Kidney glomerular epithelial cell (primary cell): Measurements from ENCODE around the gene ACACA.
A peak's percentile ranks its signal among the peaks of the same experiment; 100 is the strongest.
"Not testable (repeated sequence)": the region's sequence is repeated elsewhere in the genome, so short reads cannot be mapped to it uniquely, and the experiment has no call there.

Source experiments
- DNase-seq: peaks from one replicate; lab custom pipeline; 2025; lab: John Stamatoyannopoulos, UW

The ACACA gene

DNA sequence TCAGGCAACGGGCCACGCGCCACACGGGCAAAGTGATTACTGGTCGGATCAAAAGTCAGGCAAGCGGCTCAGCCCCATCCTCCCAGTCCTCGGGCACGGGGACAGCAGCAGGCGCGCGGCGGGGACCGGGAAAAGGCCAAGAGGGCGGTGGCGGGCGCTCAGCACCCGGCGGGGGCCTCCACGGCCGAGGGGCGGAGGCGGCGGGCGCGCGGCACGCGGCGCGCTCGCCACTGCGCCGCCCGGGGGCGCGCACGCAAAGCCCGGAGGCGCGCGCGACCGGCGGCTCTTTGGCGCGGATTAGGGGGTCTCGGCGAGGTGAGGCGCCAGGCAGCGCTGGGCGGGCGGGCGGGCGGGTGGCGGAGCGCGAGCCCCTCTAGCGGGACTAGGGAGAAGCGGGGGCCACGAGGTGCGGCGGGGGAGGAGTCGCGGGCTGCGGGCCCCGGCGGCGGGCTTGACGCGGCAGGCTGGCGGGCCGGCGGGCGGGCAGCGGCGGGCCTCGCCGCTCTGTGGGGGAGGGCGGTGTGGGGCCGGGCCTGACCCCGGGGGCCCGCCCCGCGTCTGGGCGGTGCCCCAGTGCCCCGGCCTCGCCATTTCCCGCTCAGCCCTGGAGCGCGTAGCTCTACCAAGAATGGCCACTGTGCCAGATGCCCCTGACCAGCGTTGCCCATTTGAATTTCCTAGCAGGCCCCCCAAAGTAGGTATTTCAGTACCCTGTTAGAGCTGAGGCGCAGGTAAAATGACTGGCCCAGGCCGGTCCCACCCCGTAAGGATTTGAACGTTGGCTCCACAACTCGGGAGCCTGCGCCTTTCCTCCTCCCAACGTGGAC lies at the start of gene ACACA, which contains the start of gene TADA2A:
TSS of gene ACACA (minus strand) at position 202 of the 827 bp plus-strand sequence. CDS start 537 bp downstream, outside the sequence.
TSS of gene TADA2A (plus strand) at position 252 of the 827 bp plus-strand sequence. CDS start 4,480 bp downstream, outside the sequence.
- peak; percentile 57 for DNase-seq

- DNase-seq = no peak
Observed at GRCh38 chr17:37450112-37450511, 43.5 kb upstream of the ACACA start.

DNA sequence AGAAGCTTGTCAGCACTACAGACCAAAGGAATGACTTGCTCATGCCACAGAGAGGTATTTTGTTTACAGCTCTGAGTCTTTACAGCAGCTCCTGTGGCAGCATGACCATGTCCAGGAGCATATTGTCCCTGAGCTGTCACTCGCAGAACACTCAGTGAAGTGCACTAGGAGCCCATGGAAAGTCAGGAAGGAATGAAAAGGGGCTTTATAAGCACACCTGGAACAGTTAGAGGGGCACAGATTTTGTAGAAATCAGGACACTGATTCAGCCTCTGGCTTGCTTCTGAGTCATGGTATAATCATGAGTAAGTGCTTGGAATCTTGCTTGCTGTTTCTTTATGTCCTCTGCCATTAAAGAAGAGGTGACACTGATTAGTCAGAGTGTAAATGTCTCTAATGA lies 41.0 kb upstream of the ACACA start:
- DNase-seq = peak; percentile 18

DNA sequence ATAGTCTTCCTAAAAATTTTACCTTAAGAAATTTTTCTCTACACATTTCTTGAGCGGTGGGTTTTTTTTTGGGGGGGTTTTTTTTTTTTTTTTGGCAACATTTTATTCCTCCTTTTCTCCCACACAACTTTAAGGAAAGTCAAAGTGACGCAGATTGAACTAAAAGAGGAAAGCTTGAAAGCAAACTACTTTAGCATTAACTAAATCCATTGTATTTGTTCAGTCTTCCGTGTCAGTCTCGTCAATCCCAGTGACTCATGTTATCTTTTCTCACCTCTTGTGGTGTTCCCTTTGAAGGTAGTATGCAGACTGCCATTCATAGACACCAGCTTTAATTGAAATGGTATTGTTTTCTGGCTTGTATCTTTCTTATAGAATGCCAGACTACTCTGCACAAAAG lies 39.4 kb upstream of the ACACA start:
- DNase-seq = peak; percentile 93

GRCh38 chr17:37441369-37442014 lies 34.9 kb upstream of the ACACA start:
- not testable (repeated sequence) for DNase-seq

DNA sequence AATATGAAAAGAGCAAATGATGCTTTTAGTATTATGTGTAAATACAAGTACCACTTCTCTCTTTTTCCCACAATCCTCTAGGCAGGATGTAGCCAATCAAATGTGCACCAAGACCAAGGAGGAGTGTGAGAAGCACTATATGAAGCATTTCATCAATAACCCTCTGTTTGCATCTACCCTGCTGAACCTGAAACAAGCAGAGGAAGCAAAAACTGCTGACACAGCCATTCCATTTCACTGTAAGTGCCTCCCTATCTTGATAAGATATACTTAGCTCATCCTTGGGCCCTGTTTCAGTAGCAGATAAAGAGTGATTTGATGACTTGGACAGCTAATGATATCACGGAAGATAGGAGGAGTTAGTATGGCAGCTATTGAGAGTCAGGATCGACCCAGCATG lies 33.8 kb upstream of the ACACA start:
- no peak for DNase-seq

DNA sequence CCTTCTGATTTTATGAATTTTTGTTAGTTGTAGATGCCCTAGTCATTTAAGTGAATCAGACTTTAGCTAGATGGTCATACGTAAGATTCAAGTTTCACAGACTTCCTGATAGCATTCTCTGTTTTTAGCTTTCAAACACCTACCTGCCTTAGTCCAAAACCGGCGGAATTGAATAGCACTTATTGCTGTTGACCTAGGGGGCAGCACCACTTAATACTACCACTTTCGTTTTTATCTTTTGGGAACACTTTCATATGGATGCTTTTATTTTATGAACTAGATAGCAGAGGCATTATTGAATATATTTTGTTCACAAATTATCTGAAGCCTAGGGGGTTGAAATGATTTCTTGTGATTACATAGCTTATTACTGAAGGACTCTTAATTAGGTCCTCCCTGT lies 31.5 kb upstream of the ACACA start:
- no peak for DNase-seq

DNA sequence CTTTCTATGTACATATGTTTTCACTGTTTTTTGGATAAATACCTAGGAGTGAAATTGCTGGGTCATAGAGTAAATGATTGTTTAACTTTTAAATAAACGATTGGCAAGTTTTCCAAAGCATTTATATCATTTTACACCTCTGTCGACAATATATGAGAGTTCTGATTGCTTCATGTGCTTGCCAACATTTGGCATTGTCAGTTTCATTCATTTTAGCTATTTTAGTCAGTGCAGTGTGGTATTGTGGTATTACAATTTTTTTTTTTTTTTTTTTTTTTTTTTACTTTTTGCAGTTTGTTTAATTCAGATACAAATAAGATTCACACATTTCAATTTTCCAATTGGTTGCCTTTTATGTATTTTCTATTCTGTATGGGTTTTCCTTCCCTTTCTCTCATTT lies 26.0 kb upstream of the ACACA start:
- no peak for DNase-seq

DNA sequence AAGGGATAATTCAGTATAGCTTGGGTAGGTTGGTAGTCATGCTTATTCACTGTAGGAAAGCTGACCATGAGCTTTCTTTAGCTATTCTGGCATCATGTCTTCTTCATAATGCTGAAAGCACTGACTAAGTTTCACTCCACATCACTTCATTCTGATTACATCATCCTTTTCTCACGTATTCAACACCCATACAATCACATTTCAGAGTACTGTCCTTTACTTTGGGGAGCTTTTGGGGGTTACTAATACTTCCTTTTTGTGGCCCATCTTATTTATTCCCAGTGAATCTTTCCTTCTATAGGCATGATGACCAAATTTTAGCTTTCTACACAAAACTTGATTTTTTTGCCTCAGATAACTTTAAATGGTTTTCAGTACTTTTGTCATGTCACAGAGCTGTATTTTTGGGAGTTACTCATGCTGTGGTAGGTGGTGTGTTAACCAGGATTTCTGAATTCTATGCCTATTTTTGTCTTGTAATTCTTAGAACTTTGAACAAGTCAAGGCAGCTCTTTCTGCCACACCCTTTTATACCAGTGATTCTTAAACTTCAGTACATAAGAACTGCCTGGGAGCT lies 23.5 kb upstream of the ACACA start:
- DNase-seq = no peak

- DNase-seq = no peak
Observed at GRCh38 chr17:37429453-37429852, 22.8 kb upstream of the ACACA start.

DNA sequence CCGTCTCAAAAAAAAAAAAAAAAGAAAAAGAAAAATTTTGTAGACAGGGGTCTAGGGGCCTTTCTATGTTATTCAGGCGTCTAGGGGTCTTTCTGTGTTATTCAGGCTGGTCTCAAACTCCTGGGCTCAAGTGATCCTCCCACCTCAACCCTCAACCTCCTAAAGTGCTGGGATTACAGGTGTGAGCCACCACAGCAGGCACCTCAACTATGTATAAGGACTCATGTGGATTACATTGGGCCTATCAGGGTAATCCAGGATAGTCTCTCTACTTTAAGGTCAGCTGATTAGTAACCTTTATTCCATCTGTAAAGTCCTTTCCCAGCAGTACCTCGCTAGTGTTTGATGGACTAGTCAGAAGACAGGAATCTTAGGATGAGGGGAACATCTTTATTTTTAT lies 22.4 kb upstream of the ACACA start:
- DNase-seq = no peak

DNA sequence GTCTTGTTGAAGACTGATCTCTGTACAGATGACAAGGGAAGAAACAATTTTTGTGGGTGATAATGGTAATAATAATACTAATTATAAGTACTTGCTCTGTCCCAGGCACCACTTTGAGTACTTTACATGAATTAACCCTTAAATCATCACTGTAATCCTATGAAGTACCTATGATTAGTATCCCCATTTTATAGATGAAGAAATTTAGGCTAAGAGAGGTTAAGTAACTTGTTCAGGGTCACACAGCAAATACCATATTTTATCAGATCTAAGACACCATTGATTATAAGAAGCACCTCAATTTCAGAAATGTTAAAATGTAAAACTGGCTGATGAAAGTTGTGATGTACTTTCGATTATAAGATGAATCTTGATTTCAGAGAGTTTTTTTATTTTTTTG lies 18.6 kb upstream of the ACACA start:
- no peak for DNase-seq

DNA sequence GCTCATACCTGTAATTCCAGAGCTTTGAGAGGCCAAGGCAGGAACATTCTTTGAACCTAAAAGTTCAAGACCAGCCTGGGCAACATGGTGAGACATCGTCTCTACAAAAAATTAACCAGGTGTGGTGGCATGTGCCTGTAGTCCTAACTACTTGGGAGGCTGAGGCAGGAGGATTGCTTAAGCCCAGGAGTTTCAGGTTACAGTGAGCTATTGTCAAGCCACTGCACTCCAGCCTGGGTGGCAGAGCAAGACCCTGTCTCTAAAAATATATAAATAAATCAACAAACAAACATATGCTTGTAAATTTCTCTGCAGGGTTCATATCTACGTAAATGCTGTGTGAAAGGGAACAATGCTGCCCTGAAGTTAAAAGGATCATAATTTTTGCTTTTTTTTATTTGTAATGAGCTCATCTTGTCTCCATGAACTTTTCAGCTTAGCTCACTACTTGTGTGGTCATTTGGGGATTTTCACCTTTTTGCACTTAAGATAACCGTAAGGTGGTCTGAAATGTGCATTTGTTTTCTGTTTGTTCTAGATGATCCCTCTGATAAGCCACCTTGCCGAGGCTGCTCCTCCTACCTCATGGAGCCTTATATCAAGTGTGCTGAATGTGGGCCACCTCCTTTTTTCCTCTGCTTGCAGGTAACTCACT lies 16.5 kb upstream of the ACACA start:
- no peak for DNase-seq

- DNase-seq = no peak
Observed at GRCh38 chr17:37417852-37418251, 11.2 kb upstream of the ACACA start.

DNA sequence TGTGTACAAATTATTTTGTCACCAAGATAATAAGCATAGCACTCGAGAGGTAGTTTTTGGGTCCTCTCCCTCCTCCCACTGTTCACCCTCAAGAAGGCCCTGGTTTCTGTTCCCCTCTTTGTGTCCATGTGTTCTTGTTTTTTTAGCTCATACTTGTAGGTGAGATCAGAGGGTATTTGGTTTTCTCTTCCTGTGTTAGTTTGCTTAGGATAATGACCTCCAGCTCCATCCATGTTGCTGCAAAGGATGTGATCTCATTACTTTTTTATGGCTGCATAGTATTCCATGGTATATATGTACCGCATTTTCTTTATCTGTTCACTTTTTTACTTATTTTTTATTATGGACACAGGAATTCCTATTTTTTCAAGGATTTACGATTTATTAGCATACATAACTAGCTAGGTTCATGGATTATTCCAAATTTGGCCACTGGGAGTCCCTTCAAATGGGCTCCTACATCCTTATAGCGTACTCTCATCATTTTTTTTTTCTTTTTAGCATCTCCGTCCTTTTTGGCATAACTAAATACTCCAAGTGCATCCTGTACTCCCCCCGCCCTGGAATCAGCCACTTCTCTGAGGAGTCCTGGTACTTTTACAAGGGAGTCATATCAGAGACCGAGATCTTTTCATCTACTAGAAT lies 7.4 kb upstream of the ACACA start:
- no peak for DNase-seq

GRCh38 chr17:37410357-37410756 lies 3.7 kb upstream of the ACACA start:
- DNase-seq = no peak

- DNase-seq = not testable (repeated sequence)
Observed at GRCh38 chr17:37408145-37408479, 1.5 kb upstream of the ACACA start.

DNA sequence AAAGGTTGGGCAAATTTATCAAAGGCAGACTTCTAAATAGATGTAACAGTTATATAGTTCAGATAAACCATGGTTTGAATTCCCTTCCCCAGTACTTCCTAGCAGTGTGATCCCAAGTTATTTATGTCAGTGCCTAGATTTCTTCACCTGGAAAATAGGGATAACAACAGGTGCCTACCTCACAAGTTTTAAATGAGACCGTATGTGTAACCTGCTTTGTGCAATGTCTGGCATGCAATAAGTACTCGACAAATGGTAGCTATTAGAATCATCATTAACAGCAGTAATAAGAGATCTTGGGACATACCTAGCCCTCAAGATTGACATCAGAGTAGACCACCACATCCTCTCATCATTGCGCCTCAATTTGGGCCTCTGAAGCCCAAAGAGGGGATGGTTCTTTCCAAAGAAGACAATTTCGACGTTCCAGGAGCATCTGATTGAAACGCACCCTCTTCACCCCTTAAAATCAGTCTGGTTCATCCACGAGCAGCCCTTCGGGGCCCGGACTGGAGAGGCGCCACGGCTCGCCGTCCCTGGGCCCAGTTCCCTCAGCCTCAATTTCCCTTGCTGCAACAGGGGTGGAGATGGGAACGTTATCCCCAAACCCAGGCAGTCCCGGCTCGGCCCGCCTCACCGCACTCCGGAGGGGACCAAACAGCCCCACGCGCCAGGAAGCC lies 541 bp downstream of the ACACA start:
- DNase-seq = no peak

DNA sequence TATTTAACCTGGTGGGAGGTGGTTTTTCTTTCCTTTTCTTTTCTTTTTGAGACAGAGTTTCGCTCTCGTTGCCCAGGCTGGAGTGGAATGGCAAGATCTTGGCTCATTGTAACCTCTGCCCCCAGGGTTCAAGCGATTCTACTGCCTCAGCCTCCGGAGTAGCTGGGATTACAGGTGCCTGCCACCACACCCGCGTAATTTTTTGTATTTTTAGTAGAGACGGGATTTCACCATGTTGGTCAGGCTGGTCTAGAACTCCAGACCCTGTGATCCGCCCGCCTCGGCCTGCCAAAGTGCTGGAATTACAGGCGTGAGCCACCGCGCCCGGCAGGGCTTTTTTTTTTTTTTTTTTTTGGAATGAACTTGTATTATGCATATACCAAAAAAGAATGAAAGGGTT lies 1.1 kb downstream of the ACACA start:
- not testable (repeated sequence) for DNase-seq

GRCh38 chr17:37400505-37400904 lies 6.1 kb downstream of the ACACA start:
- DNase-seq = no peak

- DNase-seq = no peak
Observed at GRCh38 chr17:37399265-37399803, 7.3 kb downstream of the ACACA start.
